ENCODE measurements around the gene STK31.
"Not testable (repeated sequence)": the region's sequence is repeated elsewhere in the genome, so short reads cannot be mapped to it uniquely, and the experiment has no call there.

Gene STK31

DNA sequence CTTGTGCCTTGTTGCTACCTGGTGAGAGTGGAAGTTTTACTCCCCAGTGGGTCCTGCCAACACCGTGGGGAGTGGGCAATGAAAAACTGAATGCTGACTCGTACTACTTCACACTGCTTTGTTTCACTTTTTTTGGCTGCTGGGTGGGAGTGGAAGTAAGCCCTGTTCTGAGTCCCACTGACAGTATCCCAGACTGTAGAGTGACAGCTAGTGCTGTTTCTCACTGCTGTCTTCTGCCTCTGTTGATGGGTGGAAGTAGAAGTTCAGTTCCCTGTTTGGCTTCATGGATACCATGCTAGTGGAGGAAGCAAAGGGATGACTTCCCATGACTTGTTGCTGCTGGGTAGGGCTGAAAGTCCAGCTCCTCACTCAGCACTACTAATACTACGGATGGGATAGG, 98.4 kb downstream of the STK31 start:
- H3K9ac ChIP-seq (ENCODE audit: low read length) = no peak overlapping the region
- no peak overlapping the region for H3K27ac ChIP-seq (ENCODE audit: low read depth, low read length)
- peaks cover 12% of the 10 kb centered on the region for H3K9me3 ChIP-seq (ENCODE audit: control insufficient read depth, insufficient read depth, low read depth, low read length)
- no peaks in the 10 kb centered on the region for H3K27me3 ChIP-seq (ENCODE audit: control insufficient read depth, insufficient read depth, low read length)
- H3K4me3 ChIP-seq (ENCODE audit: low read depth, low read length) = no peak overlapping the region
- H3K36me3 ChIP-seq (ENCODE audit: control insufficient read depth, insufficient read depth, low read length) = no peaks in the 10 kb centered on the region
- H3K4me1 ChIP-seq (ENCODE audit: control insufficient read depth, insufficient read depth, low read length) = no peaks in the 10 kb centered on the region; the same call in 1 of the 2 replicates

- no peaks in the 10 kb centered on the region for H3K27me3 ChIP-seq (ENCODE audit: control insufficient read depth, insufficient read depth, low read length)
- no peaks in the 10 kb centered on the region for H3K36me3 ChIP-seq (ENCODE audit: control insufficient read depth, insufficient read depth, low read length)
- H3K4me1 ChIP-seq (ENCODE audit: control insufficient read depth, insufficient read depth, low read length) = no peaks in the 10 kb centered on the region
- H3K4me3 ChIP-seq (ENCODE audit: low read depth, low read length) = no peak overlapping the region
- peaks cover 12% of the 10 kb centered on the region for H3K9me3 ChIP-seq (ENCODE audit: control insufficient read depth, insufficient read depth, low read depth, low read length)
- no peak overlapping the region for H3K9ac ChIP-seq (ENCODE audit: low read length)
- no peak overlapping the region for H3K27ac ChIP-seq (ENCODE audit: low read depth, low read length)
Measured at GRCh38 chr7:23810099-23810498, 100.1 kb downstream of the STK31 start.

DNA sequence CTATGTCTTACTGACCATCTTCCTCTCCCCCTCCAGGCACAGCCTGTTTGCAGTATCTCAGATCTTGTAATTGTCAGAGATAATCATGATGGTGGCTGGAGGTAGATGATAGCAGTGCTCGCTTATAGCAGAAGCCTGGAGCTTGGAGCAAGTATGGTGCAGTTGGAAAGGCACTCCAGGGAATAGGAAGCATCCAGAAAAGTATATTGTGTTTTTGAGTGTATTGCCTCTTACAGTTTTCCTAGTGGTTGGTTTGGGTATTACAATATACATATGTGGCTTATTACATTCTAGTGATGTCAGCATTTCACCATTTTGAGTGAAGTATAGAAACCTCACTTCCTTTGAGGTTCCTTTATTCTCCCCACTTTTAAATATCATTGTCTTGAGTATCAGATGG, 101.5 kb downstream of the STK31 start:
- no peak overlapping the region for H3K9ac ChIP-seq (ENCODE audit: low read length)
- H3K4me3 ChIP-seq (ENCODE audit: low read depth, low read length) = no peak overlapping the region
- no peak overlapping the region for H3K27ac ChIP-seq (ENCODE audit: low read depth, low read length)
- no peaks in the 10 kb centered on the region for H3K4me1 ChIP-seq (ENCODE audit: control insufficient read depth, insufficient read depth, low read length)
- peaks cover 12% of the 10 kb centered on the region for H3K9me3 ChIP-seq (ENCODE audit: control insufficient read depth, insufficient read depth, low read depth, low read length)
- H3K36me3 ChIP-seq (ENCODE audit: control insufficient read depth, insufficient read depth, low read length) = no peaks in the 10 kb centered on the region
- H3K27me3 ChIP-seq (ENCODE audit: control insufficient read depth, insufficient read depth, low read length) = no peaks in the 10 kb centered on the region

- not testable (repeated sequence) for H3K9ac ChIP-seq (ENCODE audit: low read length); H3K27ac ChIP-seq (ENCODE audit: low read depth, low read length); H3K36me3 ChIP-seq (ENCODE audit: control insufficient read depth, insufficient read depth, low read length); H3K27me3 ChIP-seq (ENCODE audit: control insufficient read depth, insufficient read depth, low read length); H3K4me3 ChIP-seq (ENCODE audit: low read depth, low read length); H3K4me1 ChIP-seq (ENCODE audit: control insufficient read depth, insufficient read depth, low read length)
- peaks cover 31% of the 10 kb centered on the region for H3K9me3 ChIP-seq (ENCODE audit: control insufficient read depth, insufficient read depth, low read depth, low read length)
Measured at GRCh38 chr7:23828125-23828524, 118.1 kb downstream of the STK31 start.

- not testable (repeated sequence) for H3K36me3 ChIP-seq (ENCODE audit: control insufficient read depth, insufficient read depth, low read length); H3K4me1 ChIP-seq (ENCODE audit: control insufficient read depth, insufficient read depth, low read length); H3K9ac ChIP-seq (ENCODE audit: low read length); H3K27me3 ChIP-seq (ENCODE audit: control insufficient read depth, insufficient read depth, low read length); H3K4me3 ChIP-seq (ENCODE audit: low read depth, low read length); H3K27ac ChIP-seq (ENCODE audit: low read depth, low read length)
- peaks cover 75% of the 10 kb centered on the region for H3K9me3 ChIP-seq (ENCODE audit: control insufficient read depth, insufficient read depth, low read depth, low read length)
Measured at GRCh38 chr7:23832733-23833132, 122.7 kb downstream of the STK31 start.

GRCh38 chr7:23833405-23833804, 123.4 kb downstream of the STK31 start:
- no peak overlapping the region for H3K4me3 ChIP-seq (ENCODE audit: low read depth, low read length)
- peaks cover 76% of the 10 kb centered on the region for H3K9me3 ChIP-seq (ENCODE audit: control insufficient read depth, insufficient read depth, low read depth, low read length)
- H3K27ac ChIP-seq (ENCODE audit: low read depth, low read length) = no peak overlapping the region
- no peak overlapping the region for H3K9ac ChIP-seq (ENCODE audit: low read length)
- no peaks in the 10 kb centered on the region for H3K4me1 ChIP-seq (ENCODE audit: control insufficient read depth, insufficient read depth, low read length)
- H3K27me3 ChIP-seq (ENCODE audit: control insufficient read depth, insufficient read depth, low read length) = no peaks in the 10 kb centered on the region
- H3K36me3 ChIP-seq (ENCODE audit: control insufficient read depth, insufficient read depth, low read length) = no peaks in the 10 kb centered on the region

GRCh38 chr7:23844837-23845236, 134.8 kb downstream of the STK31 start:
- not testable (repeated sequence) for H3K9ac ChIP-seq (ENCODE audit: low read length); H3K4me3 ChIP-seq (ENCODE audit: low read depth, low read length); H3K36me3 ChIP-seq (ENCODE audit: control insufficient read depth, insufficient read depth, low read length); H3K9me3 ChIP-seq (ENCODE audit: control insufficient read depth, insufficient read depth, low read depth, low read length); H3K27me3 ChIP-seq (ENCODE audit: control insufficient read depth, insufficient read depth, low read length); H3K4me1 ChIP-seq (ENCODE audit: control insufficient read depth, insufficient read depth, low read length); H3K27ac ChIP-seq (ENCODE audit: low read depth, low read length)

DNA sequence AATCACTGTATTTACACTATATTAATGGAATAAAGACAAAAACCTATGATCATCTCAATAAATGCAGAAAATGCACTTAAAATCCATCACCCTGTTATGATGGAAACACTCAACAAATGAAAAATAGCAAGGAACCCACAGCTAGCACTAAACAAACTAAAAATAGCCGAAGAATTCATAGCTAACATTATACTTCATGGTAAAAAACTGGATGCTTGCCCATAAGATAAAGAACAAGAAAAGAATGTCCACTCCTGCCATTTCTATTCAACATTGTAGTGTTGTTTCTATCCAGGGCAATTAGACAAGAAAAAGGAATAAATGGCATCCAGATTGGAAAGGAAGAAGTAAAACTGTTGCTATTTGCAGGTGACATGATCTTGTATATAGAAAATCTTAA, 142.1 kb downstream of the STK31 start:
- no peak overlapping the region for H3K27ac ChIP-seq (ENCODE audit: low read depth, low read length)
- no peaks in the 10 kb centered on the region for H3K36me3 ChIP-seq (ENCODE audit: control insufficient read depth, insufficient read depth, low read length)
- H3K4me3 ChIP-seq (ENCODE audit: low read depth, low read length) = no peak overlapping the region
- no peak overlapping the region for H3K9ac ChIP-seq (ENCODE audit: low read length)
- H3K9me3 ChIP-seq (ENCODE audit: control insufficient read depth, insufficient read depth, low read depth, low read length) = peaks cover 7% of the 10 kb centered on the region
- H3K27me3 ChIP-seq (ENCODE audit: control insufficient read depth, insufficient read depth, low read length) = no peaks in the 10 kb centered on the region
- no peaks in the 10 kb centered on the region for H3K4me1 ChIP-seq (ENCODE audit: control insufficient read depth, insufficient read depth, low read length)

DNA sequence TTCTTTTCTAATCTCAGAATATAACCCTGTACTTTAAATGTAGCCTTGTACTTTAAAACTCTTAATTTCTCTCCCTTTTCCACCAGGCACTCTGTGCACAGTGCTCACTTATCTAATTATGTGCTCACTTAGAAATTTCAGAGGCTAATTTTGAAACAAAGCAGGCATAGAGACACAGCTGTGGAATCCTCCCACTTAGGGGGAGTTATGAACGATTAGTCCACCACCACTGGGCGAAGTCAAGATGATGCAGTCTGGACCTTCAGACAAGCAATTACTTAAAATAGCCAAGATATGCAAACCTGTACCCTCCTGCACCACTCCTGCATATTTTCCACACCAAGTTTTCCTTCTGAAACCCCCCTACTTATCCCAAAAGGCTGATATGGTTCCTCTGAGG, 143.0 kb downstream of the STK31 start:
- Histone ChIP-seq H3K9ac (ENCODE audit: low read length) (no peak overlapping the region), H3K36me3 (ENCODE audit: control insufficient read depth, insufficient read depth, low read length) (no peaks in the 10 kb centered on the region), H3K27me3 (ENCODE audit: control insufficient read depth, insufficient read depth, low read length) (no peaks in the 10 kb centered on the region), H3K4me3 (ENCODE audit: low read depth, low read length) (no peak overlapping the region), H3K9me3 (ENCODE audit: control insufficient read depth, insufficient read depth, low read depth, low read length) (peaks cover 7% of the 10 kb centered on the region), H3K27ac (ENCODE audit: low read depth, low read length) (no peak overlapping the region), H3K4me1 (ENCODE audit: control insufficient read depth, insufficient read depth, low read length) (no peaks in the 10 kb centered on the region)

GRCh38 chr7:23863209-23863787, 153.3 kb downstream of the STK31 start:
- H3K4me3 ChIP-seq (ENCODE audit: low read depth, low read length) = no peak overlapping the region
- no peaks in the 10 kb centered on the region for H3K36me3 ChIP-seq (ENCODE audit: control insufficient read depth, insufficient read depth, low read length)
- no peaks in the 10 kb centered on the region for H3K9me3 ChIP-seq (ENCODE audit: control insufficient read depth, insufficient read depth, low read depth, low read length)
- no peaks in the 10 kb centered on the region for H3K27me3 ChIP-seq (ENCODE audit: control insufficient read depth, insufficient read depth, low read length)
- H3K27ac ChIP-seq (ENCODE audit: low read depth, low read length) = no peak overlapping the region
- peaks cover 4% of the 10 kb centered on the region; the same call in 1 of the 2 replicates for H3K4me1 ChIP-seq (ENCODE audit: control insufficient read depth, insufficient read depth, low read length)
- no peak overlapping the region for H3K9ac ChIP-seq (ENCODE audit: low read length)

DNA sequence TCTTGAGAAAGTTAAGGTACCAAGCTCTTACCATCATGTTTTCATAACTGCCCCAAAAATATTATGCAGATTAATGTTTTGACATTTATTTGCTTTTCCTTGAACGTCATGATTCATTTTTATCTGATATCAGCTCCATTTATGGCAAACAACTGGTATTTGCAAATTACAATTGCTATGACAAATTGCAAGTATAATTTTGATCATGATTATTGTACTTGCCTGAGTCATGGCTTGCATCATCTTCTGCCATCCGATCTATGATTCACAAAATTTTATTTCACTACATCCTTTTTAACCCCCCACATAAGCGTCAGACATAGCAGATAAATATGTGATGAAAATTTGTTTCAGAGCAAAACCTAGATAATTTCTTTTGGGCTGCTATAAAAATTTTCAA, 155.0 kb downstream of the STK31 start:
- no peaks in the 10 kb centered on the region for H3K27me3 ChIP-seq (ENCODE audit: control insufficient read depth, insufficient read depth, low read length)
- no peak overlapping the region for H3K4me3 ChIP-seq (ENCODE audit: low read depth, low read length)
- H3K36me3 ChIP-seq (ENCODE audit: control insufficient read depth, insufficient read depth, low read length) = no peaks in the 10 kb centered on the region
- H3K9me3 ChIP-seq (ENCODE audit: control insufficient read depth, insufficient read depth, low read depth, low read length) = no peaks in the 10 kb centered on the region
- H3K9ac ChIP-seq (ENCODE audit: low read length) = no peak overlapping the region
- peaks cover 4% of the 10 kb centered on the region; the same call in 1 of the 2 replicates for H3K4me1 ChIP-seq (ENCODE audit: control insufficient read depth, insufficient read depth, low read length)
- no peak overlapping the region for H3K27ac ChIP-seq (ENCODE audit: low read depth, low read length)

GRCh38 chr7:23873306-23873705, 163.3 kb downstream of the STK31 start:
- Histone ChIP-seq H3K9ac (ENCODE audit: low read length) (no peak overlapping the region), H3K27me3 (ENCODE audit: control insufficient read depth, insufficient read depth, low read length) (no peaks in the 10 kb centered on the region), H3K4me3 (ENCODE audit: low read depth, low read length) (no peak overlapping the region), H3K4me1 (ENCODE audit: control insufficient read depth, insufficient read depth, low read length) (no peaks in the 10 kb centered on the region), H3K36me3 (ENCODE audit: control insufficient read depth, insufficient read depth, low read length) (no peaks in the 10 kb centered on the region), H3K9me3 (ENCODE audit: control insufficient read depth, insufficient read depth, low read depth, low read length) (no peaks in the 10 kb centered on the region), H3K27ac (ENCODE audit: low read depth, low read length) (no peak overlapping the region)

All from HUES6 (cell line).